ENCODE results near the gene FAM193A. TPM values are rescaled to one million over a fixed set of nuclear protein-coding genes. Genes with fewer than 3 reads are reported as not detected.

Gene FAM193A
- total and polyA plus RNA-seq, 12 donors: 12.9 to 30.8 (median 23.1) TPM

DNA sequence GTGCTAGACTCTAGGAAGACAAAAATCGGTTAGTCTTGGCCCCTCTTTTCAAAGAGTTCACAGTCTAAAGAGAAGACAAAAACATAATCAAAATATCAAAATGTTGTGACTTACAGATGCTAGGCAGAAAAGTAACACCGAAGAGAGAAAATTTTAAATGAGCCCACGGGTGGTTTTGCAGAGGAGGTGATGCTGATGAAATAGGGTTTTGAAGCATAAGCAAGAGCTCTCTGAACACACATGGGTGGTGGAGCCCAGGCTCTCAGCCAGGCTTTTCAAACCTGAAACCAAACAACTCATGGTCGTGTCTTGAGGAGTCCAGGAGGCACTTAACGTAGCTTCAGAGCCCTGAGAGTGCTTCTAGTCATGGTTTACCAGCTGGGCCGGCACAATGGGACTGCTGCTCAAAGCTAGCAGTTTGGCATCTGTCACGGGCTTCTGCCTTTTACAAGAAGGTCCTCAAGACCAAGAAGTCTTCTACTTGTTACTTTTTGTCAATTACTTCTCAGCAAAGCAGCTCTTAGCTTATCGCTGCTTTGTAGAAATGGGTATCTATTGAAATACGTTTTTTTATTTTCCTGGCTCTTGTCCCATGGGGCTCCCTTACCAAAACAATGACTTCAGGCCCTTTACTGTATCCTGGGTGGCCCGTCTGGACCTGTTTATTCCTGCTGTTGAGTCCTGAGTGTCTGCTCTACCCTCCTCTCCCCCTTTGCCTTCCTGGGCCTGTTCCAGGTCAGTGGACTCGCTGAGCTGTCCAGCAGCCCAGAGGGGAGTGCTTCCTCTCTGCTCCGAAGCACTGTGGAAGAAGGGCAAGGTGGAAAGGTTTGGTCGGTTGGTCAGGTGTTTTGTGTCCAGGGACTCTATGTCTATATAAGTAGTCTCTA is 150.2 kb downstream of the FAM193A start:
- H3K36me3 ChIP-seq (replicated peaks in 1 of 2): peaks cover 0 to 63% of the 10 kb centered on the region in 2 donors
- H3K27me3 ChIP-seq: no peaks in the 10 kb centered on the region
- peak in 1 of 7 donors; percentile 20 for DNase-seq
- H3K27ac ChIP-seq: no peak overlapping the region
- H3K4me3 ChIP-seq: no peak overlapping the region
- no peak for TF ChIP-seq CTCF (IDR thresholded peaks at IDR 0.05)
- 89 to 94% (median 90%) methylated on average over 12 to 13 of the region's 13 CpGs for WGBS, 4 donors
- no peaks in the 10 kb centered on the region for H3K9me3 ChIP-seq (replicated peaks in 1 of 3)
- H3K4me1 ChIP-seq (replicated peaks in 1 of 2): no peaks in the 10 kb centered on the region
- intact Hi-C loops (cut with DNase I): no loop called here

GRCh38 chr4:2688281-2688680 is 151.8 kb downstream of the FAM193A start:
- 96 to 99% (median 97%) methylated on average over 10 to 11 of the region's 11 CpGs for WGBS, 4 donors
- H3K27ac ChIP-seq: no peak overlapping the region
- H3K27me3 ChIP-seq: no peaks in the 10 kb centered on the region
- no peaks in the 10 kb centered on the region for H3K4me1 ChIP-seq (replicated peaks in 1 of 2)
- DNase-seq: no peak
- no peak overlapping the region for H3K4me3 ChIP-seq
- intact Hi-C loops (cut with DNase I): no loop called here
- no peak for TF ChIP-seq CTCF (IDR thresholded peaks at IDR 0.05)
- TF ChIP-seq POLR2A (IDR thresholded peaks at IDR 0.05): no peak
- H3K9me3 ChIP-seq (replicated peaks in 1 of 3): no peaks in the 10 kb centered on the region
- peaks cover 0 to 78% of the 10 kb centered on the region in 2 donors for H3K36me3 ChIP-seq (replicated peaks in 1 of 2)

DNA sequence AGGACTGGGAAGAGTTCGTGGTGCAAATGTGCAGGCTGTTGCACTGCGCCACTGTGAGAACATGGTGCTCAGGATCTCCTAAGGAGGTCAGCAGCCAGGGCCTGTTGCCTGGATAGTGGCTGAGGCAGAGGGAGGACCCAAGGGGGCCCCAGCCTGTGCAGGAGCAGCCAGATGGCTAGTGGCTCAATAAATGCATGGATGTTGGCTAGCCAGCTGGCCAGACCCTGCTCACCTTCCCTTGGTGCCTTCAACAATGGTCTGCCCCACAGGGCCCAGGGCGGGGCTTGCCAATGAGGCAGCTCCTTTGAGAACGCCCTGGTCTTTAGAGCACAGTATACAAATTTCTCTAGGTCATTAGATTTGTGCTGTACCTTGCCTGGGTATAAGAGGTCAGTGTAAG is 152.2 kb downstream of the FAM193A start:
- no peak overlapping the region for H3K4me3 ChIP-seq
- H3K36me3 ChIP-seq (replicated peaks in 1 of 2): peaks cover 0 to 82% of the 10 kb centered on the region in 2 donors
- intact Hi-C loops (cut with DNase I): no loop called here
- H3K4me1 ChIP-seq (replicated peaks in 1 of 2): no peaks in the 10 kb centered on the region
- no peaks in the 10 kb centered on the region for H3K27me3 ChIP-seq
- TF ChIP-seq POLR2A (IDR thresholded peaks at IDR 0.05): no peak
- TF ChIP-seq CTCF (IDR thresholded peaks at IDR 0.05): no peak
- H3K9me3 ChIP-seq (replicated peaks in 1 of 3): no peaks in the 10 kb centered on the region
- no peak overlapping the region for H3K27ac ChIP-seq
- DNase-seq: peak in 1 of 7 donors; percentile 14
- WGBS, 4 donors: 88 to 99% (median 95%) methylated on average over 3 to 4 of the region's 4 CpGs

GRCh38 chr4:2689114-2689513 is 152.7 kb downstream of the FAM193A start:
- no peak overlapping the region for H3K27ac ChIP-seq
- WGBS, 4 donors: 78 to 83% (median 79%) methylated on average over 6 of the region's 6 CpGs
- H3K36me3 ChIP-seq (replicated peaks in 1 of 2): peaks cover 0 to 82% of the 10 kb centered on the region in 2 donors
- TF ChIP-seq POLR2A (IDR thresholded peaks at IDR 0.05) (no peak), CTCF (IDR thresholded peaks at IDR 0.05) (no peak)
- no peaks in the 10 kb centered on the region for H3K4me1 ChIP-seq (replicated peaks in 1 of 2)
- peak in 1 of 7 donors; percentile 12 for DNase-seq
- H3K27me3 ChIP-seq: no peaks in the 10 kb centered on the region
- H3K9me3 ChIP-seq (replicated peaks in 1 of 3): no peaks in the 10 kb centered on the region
- H3K4me3 ChIP-seq: no peak overlapping the region
- intact Hi-C loops (cut with DNase I): no loop called here

All from adrenal gland (tissue), 12 donors.